ENCODE results near the gene FAM13A.

Gene FAM13A

DNA sequence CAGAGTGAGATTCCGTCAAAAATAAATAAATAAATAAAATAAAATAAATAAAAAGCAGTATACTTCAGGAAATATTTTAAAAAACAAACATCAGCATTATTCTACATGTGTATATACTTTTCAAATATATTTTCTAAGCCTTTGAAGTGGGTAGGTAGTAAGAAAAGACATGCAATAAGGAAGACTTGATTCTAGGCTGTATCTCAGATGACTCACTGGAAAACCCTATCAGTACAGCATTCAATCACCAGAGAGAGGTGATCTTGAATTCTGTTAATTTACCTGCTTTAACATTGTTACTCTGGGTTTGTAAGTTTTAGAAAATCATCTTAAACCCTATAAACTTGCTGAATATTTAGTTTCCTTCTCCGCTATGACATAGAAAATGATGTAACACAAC is 252.8 kb downstream of the FAM13A start:
- DNase-seq: no peak

DNA sequence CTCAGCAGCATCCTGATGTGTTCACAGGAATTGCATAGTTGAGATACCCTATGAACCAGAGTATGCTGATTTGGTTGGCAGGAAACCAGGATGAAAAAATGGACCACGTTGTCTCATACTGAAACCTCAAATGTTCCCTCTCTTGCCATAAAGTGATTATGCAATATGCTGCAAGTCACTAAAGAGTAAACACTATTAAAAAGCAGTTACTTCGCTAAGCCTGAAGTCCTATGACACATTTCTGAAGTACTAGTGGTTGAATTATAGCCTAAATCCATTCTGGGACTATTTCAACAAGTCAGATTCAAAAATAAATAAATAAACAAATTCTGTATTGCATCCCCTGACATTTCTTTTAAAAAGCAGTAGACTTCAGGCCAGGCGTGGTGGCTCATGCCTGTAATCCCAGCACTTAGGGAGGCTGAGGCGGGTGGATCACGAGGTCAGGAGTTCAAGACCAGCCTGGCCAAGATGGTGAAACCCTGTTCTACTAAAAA is 253.3 kb downstream of the FAM13A start:
- DNase-seq: peak; percentile 92

DNA sequence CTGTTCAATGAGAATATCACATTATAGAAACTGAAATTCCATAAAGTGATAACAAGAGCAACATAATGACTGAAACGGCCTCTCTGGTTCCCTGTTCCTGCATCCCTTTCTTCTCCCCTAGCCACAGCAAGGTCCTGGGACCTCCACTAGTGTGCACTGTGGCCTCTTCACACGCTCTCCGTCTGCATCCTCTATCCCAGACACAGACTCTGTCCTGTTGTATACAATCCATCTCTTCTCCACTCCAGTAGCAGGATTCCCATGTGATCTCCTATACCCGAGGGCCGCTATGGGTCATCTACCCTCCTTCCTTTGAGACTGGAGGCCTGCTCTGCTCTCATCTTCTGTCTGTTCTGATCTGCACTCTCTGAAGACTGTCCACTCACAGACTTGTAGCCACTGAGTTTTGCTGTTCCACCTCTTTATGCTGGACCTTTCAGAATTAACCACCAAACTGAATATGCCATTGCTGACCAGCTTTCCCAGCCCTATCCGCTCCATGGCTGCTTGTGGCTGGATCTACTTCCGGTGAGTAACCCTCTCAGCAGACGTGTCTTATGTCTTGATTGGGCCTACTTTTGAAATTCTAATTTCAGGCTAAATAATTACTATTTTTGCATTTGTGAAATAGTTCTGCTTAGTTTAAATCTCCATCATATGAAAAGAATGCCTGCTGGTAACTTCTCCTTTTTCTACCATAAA is 254.2 kb downstream of the FAM13A start:
- DNase-seq: no peak

DNA sequence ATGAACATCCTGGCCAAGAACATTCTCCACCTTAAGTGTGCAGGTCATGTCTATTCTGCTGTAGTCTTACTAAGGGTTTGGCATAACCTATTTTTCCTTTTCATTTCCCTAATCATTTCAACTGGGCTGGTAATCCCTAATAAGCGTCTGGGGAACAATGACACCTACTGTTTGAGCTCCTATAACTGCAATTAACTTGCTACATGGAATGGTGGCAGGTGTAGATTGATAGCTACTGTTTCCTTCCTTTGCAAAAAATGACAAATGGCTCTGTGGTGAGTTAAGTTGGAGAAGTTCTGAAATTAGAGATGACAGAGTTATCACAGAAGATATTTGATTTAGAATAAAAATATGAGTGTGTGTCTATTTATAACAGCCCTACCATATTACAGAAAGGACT is 254.8 kb downstream of the FAM13A start:
- no peak for DNase-seq

DNA sequence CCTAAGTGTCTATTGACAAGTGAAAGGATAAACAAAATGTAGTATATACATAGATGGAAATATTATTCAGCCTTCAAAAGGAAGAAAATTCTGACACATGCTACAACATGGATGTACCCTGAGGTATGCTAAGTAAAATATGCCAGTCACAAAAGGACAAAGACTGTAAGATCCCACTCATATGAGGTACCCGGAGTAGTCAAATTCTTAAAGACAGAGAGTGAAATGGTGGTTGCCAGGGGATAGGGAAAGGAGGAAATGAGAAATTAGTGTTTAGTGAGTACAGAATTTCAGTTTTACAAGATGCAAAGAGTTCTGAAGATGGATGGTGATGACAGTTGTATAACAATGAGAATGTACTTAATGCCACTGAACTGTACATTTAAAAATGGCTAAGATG is 257.1 kb downstream of the FAM13A start:
- no peak for DNase-seq

DNA sequence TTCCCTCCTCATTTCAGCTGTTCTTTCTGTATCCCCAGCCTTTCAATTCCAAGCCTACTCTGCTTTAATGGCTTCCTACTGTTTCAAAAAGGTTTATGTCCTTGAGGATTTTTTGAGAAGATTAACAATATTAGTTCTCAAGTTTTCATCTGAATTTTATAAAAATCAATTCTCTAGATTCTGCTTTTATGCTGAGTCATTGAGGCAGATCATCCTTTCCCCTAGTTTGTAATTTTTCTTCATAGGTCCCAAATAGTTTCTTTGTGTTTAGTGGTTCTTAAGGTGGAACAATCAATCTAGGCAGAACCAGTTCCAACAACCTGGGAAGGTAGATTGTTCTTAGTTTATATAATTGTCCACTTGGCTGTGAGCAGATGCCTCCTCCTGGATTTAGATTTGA is 259.3 kb downstream of the FAM13A start:
- no peak for DNase-seq

DNA sequence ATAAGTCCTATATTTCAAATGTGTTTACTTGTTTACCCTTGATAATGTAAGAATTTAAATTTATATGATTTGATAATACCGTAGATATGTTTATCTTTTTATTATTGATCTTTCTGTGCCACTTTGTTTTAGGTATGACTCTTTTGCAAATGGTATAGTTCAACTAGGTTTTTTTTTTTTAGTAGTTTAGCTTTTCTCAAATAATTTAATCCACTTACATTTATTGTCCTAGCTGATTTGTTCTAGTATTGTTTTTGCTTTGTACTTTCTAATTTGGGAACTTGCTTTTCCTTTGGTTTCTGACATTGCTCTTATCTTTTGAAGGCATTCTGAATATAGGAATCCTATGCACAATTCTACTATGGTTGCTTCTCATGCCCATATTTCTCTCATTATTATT is 260.4 kb downstream of the FAM13A start:
- no peak for DNase-seq

DNA sequence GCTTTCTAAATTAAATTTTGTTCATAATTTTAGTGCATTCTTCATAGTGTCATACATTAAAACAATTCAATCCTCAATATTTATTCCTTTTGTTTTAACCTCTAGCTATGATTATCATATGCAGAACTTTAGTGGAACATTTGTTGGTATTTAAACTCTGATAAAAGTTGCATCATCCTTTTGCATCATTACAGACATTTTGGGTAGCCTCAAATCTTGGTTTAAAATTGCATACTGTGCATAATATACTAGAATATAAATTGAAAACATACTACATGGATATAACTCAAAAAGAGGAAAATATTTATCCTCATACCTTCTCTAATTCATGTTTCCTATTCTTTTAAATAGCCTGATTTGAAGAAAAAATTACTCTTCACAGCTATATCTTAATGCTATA is 262.0 kb downstream of the FAM13A start:
- DNase-seq: no peak

DNA sequence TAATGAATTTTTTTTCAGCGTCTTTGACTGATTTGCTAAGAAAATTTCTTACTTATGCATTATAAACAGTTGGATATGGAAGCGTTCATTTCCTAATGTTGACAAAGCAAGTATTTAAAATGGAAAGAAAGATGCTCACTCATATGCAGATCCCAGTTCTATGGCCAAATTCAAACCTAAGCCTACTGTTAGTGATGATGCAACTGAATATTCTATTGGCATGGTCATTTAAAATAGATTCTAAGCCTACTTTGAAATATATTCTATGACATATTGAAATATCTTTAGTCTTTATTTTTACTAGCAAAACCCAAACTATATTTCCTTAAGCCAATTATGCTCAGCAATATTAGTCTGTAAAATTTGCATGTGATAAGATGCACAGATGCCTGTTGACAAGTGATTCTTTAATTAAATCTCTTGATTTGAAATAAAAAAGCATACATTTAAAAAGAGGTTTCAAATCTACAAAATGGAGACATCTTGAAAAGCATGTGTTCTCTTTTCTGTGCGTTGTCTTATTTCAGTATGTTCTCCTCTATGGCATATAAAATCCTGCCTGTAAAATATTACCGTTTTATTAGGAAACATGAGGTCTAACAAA is 262.8 kb downstream of the FAM13A start:
- no peak for DNase-seq

DNA sequence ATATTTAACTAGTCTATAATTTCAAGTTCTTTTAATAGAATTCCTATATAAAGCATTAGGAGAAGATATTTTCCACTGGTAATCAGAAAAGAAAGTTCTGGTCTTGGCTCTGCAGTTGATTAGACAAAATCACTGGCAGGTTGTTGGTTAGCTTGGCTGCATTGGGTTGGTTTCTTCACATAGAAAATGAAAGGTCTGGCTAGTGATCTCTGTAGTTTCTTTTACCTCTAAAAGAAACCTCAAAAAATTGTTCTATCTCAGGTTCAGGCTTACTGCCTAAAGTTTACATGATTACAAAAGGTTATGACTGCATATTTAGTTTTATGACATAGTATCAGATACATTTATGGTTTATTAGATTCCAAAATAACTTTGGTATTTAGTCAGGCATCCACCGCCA is 263.5 kb downstream of the FAM13A start:
- DNase-seq: no peak

DNA sequence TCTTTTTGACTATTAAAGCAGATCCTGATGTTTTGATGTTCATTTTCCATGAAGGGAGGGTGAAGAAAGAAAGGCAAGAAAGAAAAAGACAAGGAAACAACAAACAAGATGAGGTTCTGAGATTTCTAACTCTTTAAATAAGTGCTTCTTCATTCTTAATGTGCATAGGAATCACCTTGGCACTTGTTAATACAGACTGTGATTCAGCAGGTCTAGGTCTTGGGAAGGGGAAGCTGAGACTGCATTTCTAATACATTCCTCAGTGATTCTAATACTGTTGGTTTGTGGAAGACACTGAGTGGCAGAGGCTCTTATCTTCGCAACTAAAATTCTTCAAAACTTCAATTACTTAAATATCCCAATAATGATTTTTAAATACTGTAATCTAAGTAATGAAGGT is 264.2 kb downstream of the FAM13A start:
- no peak for DNase-seq

DNA sequence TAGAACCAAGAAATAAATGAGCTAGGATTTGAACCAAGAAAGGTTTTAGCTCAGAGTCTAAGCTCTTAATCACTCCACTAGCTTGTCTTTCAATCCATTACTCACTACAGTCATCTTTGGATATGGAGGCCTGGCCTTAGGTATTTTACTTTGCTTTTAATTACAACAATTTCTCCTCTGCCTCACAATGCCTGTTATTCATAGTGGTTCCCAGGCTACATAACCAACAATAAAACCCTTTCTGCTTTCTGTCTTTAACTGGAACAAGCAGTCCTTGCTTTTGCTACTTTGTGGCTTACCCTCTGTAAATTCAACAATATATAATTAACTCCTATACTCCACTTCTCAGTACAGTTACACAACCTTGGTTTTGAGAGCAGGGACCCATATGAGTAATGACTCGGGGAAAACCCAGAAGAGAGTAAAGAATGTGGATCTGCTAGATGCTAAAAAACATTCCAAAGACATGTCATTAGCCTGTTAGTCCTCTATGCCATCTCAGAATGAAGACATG is 264.7 kb downstream of the FAM13A start:
- DNase-seq: peak; percentile 75

DNA sequence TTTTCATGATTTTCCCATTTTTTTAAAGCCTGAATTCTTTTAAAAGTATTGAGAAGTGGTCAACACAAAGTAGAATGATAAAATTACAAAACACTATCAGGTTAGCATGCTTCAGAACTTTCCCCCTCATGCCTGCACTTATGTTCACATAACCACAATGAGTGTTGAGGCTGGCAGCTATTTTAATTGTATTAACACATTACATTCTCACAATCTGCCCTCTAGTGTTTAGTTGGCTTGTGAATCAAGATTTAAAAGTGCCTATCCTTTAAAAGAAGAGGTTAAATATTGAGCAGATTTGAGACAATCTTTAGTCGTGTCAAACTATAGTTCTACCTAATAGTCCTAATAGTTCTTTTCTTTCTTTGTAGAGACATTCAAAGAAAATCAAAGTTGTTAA is 265.7 kb downstream of the FAM13A start:
- no peak for DNase-seq

DNA sequence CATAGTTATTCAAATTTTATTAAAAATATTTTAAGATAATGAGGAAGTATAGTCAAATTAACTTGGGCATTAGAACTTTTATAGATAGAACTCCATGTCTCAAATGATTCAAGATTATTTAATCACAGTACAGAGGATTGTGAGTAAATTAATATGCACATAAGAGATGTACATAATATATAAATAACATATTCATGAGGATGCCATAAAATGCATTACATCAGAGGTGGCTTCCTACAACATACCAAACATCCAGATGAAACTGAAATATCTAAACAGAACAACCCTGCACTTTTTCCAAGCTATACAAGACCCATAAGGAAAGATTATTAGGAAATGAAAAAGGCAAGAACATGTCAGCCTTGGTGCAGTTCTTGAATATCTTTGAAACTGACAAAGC is 268.1 kb downstream of the FAM13A start:
- no peak for DNase-seq

DNA sequence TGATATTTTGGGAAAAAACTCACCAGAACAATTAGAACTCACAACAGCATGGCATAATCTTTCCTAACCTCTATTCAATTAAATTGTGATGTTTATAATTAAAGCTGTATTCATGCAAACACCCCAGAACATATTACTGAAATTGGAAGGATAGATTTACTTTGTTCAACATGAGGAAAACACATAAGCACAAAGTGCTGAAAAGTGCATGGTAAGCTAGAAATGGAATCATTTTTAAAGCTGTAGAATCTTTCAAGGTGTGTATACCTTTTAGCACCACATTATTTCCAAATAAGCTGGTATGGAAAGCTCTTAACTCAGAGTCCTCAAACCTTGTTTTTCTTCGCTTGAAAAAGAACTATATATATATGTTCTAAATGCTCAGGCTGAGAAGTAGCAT is 268.6 kb downstream of the FAM13A start:
- DNase-seq: no peak

DNA sequence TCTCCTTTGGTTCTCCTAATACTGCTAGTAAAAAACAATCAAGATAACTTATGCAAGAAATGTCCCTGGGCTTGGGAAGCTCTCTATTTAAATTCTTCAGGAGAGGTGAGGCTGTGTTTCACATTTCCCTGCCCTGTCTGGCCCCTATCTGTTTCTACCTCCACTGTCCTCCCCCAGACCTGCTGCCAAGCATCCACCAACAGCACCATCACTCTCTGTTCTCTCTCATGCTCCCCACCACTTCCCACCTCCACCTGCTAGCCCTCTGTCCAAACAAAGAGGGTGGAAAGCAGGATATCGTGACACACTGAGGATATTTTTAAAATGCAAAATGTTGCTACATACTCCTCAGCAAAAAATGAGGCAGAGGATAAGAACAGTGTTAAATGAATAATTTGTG is 271.0 kb downstream of the FAM13A start:
- DNase-seq: no peak

DNA sequence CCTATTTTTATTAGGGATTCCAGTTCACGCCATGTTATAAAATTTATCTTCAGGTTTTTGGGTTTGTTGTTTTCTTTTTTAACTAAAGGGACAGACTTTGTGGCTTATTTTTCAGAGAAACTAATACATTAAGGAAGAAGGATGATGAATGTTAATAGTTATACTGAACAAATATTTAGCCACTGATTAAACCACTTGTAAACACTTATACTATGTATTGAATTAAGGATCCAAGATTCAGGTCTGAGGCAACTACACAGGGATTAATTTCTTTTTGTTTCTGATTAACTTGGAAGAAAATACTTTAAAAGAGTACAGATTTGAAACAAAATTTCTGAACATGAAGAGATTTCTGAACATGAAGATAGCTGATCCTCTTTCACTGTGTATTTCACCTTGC is 276.6 kb downstream of the FAM13A start:
- DNase-seq: no peak

DNA sequence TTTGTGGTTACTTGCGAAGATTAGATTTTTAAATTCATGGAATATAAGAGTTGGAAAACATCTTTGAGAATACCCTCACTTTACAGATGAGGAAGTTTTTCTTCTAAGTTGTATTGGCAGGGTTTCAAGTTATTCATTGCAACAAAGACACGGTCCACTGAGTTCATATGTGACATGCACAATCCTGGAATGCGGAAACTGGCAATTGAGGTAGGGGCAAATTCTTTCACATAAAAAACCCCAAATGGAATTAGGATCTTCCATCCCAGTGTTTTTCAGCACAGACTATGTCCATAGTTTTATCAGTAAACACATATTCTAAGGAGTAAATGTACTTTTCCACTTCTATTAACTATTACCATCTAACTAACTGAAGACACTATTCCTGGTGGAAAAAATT is 277.6 kb downstream of the FAM13A start:
- no peak for DNase-seq

DNA sequence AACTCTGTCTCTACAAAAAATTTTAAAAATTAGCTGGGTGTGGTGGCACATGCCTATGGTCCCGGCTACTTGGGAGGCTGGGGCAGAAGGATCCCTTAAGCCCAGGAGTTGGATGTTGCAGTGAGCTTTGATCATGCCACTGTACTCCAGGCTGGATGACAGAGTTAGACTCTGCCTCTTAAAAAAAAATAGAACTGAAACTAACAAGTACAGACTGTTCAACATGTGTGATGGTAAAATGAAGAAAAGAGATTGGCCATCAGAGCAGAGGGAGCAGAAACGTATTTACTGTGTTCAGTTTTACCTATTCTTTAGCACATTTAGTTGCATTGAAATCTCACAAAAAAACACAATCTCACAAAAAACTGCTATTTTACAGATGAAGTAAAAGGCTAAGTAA is 281.5 kb downstream of the FAM13A start:
- no peak for DNase-seq

DNA sequence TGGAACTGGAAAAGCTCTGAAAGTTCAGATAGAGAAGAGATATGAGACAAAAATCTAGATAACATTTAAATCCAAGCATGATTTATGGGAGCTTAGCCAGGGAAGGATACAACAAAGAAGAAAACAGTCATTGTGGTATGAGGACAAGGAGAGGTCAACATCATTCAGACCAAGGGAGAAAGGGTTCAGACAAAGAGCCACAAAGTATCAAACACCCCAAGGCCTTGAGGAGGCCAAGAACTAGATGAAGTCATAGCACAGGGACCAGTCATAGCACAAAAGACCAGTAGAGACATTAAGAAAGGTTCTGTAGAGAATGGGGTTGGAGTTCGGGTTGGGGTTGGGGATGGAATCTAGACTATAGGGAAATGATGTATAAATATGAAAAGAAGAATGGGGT is 282.0 kb downstream of the FAM13A start:
- no peak for DNase-seq

DNA sequence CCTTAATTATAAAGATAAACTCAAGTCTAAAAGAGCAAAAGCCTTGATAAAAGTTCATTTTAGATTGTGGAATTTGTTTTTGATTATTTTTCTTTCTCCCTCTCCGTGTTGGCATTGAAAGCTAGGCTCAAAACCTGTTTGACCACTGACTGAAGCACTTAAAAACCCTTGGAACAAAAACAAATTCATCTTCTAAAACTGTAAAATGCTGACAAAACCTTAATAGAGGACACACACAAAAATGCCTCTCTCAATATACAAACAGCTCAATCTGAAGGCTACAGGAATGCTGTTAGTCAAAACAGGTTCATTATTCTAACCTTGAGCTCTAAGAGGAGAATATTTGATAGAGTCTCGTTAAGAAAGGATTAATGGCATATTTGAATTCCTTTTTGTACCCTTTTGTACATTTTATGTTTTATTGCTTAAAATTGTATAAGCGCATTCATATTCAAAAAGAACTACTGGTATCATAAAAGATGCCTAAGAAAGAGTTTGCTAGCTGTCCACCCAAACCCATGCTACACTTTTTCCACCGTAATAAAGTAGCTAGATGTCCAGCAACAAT is 285.0 kb downstream of the FAM13A start:
- no peak for DNase-seq

DNA sequence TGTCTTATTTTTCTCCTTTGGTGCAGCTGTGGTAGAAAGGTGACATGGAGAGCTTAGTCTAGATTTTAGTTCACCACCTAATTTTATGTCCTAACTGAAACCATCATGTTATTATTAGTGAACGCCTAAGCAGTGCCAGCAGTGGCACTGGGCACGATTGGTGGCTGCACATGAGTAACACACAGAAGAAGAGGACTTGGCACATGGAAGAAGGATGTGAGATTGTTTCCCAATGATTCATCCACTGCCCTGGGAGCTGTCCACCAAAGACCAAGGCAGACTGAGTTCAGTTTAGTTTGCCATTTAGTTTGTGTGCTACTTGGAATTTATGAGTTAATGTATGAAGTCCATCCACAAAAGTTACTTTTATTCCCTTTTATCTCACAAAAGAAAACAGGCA is 291.3 kb downstream of the FAM13A start:
- no peak for DNase-seq

DNA sequence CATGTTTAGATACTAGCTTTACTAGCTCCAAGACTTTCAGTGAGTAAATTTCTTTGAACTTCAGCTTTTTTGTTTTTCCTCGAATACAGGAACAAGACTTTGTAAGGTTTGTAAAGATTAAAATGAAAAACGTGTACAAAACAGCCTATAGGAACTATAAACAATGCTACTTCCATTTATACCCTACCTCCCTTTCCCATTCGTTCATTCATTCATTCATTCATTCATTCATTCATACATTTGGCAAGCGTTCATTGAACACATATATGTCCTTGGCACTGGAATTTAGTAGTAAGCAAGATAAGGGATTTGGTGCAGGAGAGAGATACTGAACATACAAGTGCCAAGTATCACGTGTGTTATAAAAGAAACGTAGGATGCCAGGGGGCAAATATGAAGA is 293.9 kb downstream of the FAM13A start:
- DNase-seq: no peak

DNA sequence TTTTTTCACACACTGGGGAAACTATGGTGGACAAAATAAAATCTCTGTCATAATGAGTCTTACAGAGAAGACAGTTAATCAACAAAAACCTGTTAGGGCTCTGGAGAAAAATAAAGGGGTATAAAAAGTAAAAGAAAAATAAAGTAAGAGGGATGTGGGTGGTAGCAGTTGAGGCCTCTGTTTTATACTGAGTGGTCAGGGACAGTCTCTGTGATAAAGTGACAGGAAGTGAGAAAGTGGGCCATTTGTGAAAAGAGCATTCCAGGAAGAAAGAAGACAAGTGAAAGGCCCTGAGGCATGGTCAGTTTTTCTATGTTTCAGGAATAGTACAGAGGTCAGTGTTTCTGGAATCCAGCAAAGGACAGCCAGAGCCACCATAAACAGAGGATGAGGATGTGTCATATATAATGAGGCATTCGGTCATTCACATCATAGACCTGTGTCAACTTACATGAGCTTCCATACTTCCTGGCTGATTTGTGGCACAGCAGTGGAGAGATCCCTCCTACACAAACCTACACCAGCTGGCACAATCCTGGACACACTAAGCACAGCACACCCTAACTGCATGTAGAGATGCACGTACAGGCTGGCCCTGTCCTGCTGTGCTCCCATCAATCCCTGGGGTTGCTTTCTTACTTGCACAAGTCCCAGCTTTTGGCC is 295.0 kb downstream of the FAM13A start:
- no peak for DNase-seq
